ENCODE results near the gene PRKCA.
A peak's percentile ranks its signal among the peaks of the same experiment; 100 is the strongest.

The PRKCA gene

DNA sequence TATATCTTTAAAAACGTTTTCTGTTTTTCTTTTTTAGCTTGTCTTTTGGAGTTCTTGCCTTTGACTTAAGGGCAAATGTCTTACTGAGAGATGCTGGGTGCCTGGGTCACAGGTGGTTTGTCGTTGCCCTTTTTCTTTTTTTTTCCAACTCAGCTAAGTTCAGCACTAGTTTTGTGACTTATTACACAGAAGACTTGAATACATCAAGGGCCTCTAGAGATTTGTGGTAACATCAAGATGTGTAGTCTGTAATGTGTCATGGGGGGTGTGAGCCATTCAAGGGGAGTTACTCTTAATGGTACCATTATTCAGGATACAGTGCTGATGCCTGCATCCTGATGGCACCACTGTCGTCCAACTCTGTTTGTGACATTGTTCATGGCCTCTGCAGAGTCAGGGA lies 95.1 kb downstream of the PRKCA start:
- TF ChIP-seq GATA3 (IDR thresholded peaks at IDR 0.05; ENCODE audit: low read depth, low read length) (no peak), GATA2 (IDR thresholded peaks at IDR 0.05; ENCODE audit: low read depth, low read length) (no peak)

DNA sequence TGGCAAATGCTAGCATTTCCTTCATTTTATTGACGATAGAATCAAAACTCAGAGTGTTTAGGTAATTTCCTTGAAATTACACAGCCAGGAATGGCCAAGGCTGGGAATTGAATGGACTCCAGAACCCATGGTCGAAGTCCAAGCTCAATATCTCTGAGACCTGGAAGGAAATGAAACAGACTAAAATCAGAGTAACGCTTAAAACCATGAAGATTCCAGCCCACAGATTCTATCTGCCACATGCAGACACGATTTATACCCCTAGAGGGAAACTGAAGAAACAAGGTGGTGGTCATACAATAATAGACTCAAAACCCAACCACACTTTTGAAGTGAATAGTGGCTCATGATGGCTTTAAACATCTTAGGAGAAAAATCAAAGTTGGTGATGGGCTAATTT lies 95.6 kb downstream of the PRKCA start:
- TF ChIP-seq GATA3 (IDR thresholded peaks at IDR 0.05; ENCODE audit: low read depth, low read length) (peak; percentile 81), GATA2 (IDR thresholded peaks at IDR 0.05; ENCODE audit: low read depth, low read length) (peak; percentile 68; the same call in 1 of the 2 replicates)

DNA sequence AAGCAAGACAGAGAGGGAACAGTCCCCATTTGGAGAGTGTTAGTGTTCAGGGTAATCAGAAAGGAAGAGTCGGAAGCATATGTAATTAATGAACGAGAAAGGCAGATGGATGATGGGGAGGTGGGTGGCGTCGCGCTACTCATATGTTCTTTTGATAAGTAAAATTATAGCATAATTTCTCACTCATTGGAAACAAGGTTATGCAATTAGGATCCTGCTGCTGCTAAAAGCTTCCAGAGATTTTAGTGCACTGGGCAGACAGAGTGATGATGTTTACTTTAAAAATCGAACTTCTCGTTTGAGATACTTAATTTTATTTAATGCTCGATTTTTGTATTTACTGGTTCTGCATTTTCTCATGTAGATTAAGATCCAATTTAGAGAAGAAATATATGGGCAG lies 96.2 kb downstream of the PRKCA start:
- TF ChIP-seq GATA3 (IDR thresholded peaks at IDR 0.05; ENCODE audit: low read depth, low read length) (no peak), GATA2 (IDR thresholded peaks at IDR 0.05; ENCODE audit: low read depth, low read length) (peak; percentile 33)

DNA sequence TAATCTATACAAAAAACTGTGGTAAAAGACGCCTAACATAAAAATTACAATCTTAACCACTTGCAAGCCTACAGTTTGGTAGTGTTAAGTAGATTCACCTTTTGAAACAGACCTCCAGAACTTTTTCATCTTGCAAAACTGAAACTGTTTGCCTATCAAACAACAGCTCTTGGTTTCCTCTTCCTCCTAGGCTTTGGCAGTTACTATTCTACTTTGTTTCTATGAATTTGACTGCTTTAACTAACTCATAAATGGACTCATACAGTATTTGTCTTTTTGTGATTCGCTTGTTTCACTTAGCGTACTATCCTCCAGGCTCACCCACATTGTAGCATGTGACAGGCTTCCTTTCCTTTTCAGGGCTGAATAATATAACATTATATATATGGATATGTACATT lies 97.0 kb downstream of the PRKCA start:
- no peak for TF ChIP-seq GATA3 (IDR thresholded peaks at IDR 0.05; ENCODE audit: low read depth, low read length)
- TF ChIP-seq GATA2 (IDR thresholded peaks at IDR 0.05; ENCODE audit: low read depth, low read length): no peak

DNA sequence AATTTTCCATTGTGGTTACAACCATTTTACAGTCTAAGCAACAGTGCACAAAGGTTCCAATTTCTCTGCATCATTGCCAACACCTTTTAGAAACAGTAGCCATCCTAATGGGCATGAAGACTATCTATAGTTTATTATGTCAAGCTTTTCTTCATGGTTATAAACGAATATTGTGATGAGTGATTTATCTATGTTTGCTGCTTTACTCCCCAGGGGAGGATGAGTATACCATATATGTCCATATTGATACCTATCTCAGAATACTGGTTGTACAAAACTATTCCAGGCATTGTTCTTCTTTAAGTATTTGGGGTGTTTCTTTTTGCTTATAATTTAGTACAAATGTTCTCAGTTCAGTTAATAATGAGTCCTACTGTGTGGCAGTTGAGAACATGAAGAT lies 98.3 kb downstream of the PRKCA start:
- TF ChIP-seq GATA2 (IDR thresholded peaks at IDR 0.05; ENCODE audit: low read depth, low read length) (no peak), GATA3 (IDR thresholded peaks at IDR 0.05; ENCODE audit: low read depth, low read length) (no peak)

DNA sequence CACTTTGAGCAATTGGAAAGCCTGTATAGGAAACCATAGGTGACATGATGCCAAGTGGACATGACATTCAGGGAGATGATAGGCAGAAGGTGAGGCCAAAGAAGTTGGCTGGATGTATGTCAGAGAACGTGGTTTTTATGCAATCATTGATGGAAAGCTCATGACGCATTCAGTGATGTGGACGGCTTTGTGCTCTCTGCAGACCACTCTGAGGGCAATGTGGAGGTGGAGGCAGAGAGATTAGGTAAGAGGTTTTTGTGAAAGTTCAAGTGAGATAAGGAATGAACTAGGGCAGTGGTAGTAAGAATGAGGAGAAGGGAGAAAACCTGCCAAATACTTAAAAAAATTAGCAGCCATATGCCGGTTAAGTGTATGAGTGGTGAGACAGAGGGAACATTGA lies 99.0 kb downstream of the PRKCA start:
- no peak for TF ChIP-seq GATA3 (IDR thresholded peaks at IDR 0.05; ENCODE audit: low read depth, low read length)
- no peak for TF ChIP-seq GATA2 (IDR thresholded peaks at IDR 0.05; ENCODE audit: low read depth, low read length)

DNA sequence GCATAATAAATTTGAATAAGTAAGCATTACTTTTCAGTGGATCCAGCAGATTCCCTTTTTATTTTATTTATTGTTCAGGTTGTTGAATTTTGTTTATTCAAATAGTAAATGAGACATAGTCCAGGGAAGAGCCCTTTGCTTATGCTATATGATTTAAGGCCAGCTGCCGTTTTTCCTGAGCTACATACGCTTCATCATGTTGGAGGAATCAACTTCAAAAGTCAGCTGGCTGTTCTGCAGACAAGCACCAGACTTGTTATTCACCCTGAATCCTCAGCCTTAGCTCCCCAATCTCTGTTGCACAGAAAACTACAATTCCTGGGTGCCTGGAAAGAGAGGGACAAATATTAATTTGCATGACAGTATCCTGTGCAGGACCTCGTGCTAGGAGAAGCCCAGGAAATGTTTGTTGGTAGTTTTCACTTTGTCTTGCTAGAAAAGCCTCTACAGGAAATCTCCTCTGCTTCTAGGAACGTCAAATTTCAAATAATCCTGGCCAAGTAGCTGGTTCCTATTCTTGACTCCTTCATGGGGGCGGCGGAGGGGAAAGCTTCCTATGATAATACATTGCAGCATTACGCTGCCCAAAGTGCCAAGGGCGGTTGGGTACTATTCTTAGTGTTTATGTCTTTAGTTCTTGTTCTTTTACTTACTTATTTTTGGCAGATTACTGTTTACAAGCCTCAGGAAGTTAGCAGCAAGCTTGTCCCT lies 101.6 kb downstream of the PRKCA start:
- TF ChIP-seq GATA2 (IDR thresholded peaks at IDR 0.05; ENCODE audit: low read depth, low read length) (no peak), GATA3 (IDR thresholded peaks at IDR 0.05; ENCODE audit: low read depth, low read length) (no peak)

DNA sequence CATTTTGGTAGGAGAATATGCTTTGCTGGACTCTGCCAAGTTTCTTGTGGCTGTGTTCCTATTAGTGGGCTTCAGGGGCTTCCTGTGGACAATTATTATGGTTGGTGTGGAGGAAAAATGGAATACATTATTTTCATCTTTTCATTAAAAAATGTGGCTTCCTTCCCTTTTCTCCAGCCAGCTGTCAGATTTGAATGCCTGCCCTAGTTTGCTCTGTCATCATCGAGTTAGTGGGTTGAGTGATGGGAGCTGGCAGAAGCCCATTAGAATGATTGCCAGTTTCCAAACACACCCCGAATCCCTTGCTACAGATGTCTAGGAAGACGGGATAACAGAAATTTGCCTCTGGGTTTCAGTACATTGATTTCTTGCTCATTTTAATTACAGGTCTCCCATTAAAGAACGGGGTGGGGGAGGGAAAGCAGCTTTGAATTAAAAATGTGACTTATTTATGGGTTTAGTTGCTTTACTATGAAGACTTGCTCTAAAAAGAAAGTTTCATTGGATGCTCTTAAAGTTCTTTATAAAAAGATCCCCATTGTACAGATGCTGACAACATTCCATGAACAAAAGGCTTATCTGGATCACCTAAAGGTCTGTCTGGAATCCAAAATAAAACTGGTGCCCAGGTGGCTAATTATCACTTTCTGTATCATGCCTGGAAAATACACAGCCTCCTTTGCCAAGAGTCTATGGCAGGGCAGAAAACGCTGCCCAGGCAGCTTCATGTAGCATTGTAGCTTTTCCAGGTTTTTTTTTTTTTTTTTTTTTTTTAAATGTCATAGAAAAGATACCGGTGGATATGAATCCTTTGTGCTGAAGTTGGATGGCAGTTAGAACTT lies 103.6 kb downstream of the PRKCA start:
- peak; percentile 92 for TF ChIP-seq GATA2 (IDR thresholded peaks at IDR 0.05; ENCODE audit: low read depth, low read length)
- TF ChIP-seq GATA3 (IDR thresholded peaks at IDR 0.05; ENCODE audit: low read depth, low read length): peak; percentile 69

DNA sequence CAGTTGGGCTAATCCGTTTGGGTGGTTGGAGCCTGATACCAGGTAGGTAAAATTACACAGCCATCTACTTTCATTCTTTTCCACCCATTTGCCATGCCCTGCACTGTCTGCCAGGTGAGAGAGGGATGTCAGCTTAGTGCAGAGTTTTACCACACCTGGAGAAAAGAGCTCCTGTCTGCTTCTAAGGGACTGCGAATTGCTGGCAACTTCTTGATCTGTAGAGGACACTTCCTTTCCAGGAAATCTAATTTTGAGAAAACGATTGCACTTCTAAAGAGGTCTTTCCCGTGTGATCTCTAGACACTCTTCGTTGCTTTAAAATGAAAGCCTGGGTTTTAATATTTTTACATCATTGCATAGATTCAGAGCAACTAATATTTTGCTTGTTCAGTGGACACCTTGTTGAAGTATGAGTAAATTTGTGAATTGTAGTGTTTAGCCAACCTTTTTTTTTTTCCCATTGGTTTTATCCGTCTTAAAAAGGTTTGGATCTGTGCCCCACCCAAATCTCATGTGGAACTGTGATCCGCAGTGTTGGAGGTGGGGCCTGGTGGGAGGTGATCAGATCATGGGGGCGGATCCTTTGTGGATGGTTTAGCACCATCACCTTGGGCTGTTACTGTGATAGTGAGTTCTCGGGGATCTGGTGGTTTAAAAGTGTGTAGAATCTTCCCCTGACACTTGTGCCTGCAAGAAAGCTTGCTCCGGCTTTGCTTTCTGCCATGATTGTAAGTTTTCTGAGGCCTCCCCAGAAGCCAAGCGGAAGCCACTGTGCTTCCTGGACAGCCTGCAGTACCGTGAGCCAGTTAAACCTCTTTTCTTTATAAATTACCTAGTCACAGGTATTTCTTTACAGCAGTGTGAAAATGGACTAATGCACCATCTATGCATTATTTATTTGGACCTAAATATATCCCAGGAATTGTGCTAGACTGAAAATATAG lies 104.6 kb downstream of the PRKCA start:
- TF ChIP-seq GATA2 (IDR thresholded peaks at IDR 0.05; ENCODE audit: low read depth, low read length) (no peak), GATA3 (IDR thresholded peaks at IDR 0.05; ENCODE audit: low read depth, low read length) (no peak)

DNA sequence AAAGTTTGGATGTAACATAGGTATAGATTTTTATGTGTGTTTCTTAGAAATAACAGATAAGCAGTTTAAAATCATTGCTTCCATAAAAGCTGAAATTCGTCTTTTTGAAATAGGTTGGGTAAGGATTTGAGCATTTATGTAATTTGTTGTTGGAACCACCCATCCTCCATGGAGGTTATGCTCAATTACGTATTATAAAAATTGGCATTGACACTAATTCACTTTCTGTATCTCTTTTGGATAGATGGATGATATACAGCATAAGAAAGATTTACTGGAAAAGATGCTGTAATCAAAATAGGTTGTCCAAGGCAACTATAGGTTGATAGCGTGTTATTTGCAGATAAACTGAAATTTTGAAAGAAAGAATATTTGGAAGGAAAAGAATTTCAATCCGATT lies 105.5 kb downstream of the PRKCA start:
- TF ChIP-seq GATA2 (IDR thresholded peaks at IDR 0.05; ENCODE audit: low read depth, low read length): no peak
- TF ChIP-seq GATA3 (IDR thresholded peaks at IDR 0.05; ENCODE audit: low read depth, low read length): peak; percentile 78

DNA sequence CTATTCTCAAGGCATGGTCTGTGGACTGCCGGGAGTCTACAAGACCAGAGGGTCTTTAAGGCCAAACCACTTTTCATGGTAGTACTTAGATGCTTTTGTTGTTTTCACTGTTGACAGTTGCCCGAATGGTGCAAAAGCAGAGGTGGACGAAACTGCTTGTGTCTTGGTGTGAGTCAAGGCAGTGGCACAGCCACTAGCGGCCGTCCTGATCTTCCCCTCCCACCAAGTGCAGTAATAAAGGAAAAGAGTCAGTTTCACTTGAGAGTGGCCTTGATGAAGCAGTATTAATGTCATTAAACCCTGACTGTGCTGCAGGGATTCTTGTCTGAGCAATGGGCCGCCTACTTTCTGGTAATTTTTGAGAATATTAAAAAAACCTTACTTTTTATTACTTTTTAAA lies 109.1 kb downstream of the PRKCA start:
- TF ChIP-seq GATA3 (IDR thresholded peaks at IDR 0.05; ENCODE audit: low read depth, low read length): no peak
- no peak for TF ChIP-seq GATA2 (IDR thresholded peaks at IDR 0.05; ENCODE audit: low read depth, low read length)

DNA sequence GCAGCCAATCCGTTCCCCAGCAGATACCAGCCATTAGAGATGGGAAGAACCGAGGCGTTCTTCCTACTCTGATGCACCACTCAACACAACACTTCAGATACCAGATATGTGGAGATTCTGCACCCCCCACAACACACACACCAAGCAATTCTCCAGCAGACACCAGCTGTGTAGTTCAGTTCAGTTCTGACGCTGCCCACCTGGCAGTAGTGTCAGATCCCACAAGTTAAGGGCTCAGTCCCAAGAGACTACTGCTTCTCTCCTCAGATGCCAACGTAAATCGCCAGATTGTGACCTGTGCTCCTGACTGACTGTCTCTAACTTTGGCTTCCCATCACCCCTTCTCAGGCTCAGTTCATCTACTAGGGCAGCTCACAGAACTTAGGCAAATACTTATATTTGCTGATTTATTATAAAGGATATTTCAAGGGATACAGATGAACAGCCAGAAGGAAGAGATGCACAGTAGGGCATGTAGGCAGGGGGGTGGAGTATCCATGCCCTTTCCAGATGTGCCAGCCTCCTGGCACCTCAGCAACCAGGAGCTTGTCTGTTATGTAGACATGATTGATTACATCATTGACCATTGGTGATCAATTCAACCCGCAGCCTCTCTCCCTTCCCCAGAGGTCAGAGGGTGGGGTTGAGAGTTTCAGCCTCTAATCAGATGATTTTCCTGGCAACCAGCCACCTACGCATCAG lies 110.6 kb downstream of the PRKCA start:
- TF ChIP-seq GATA3 (IDR thresholded peaks at IDR 0.05; ENCODE audit: low read depth, low read length) (no peak), GATA2 (IDR thresholded peaks at IDR 0.05; ENCODE audit: low read depth, low read length) (no peak)

Data from SH-SY5Y (cell line).